ENCODE data around the gene MCEMP1.

The MCEMP1 gene

DNA sequence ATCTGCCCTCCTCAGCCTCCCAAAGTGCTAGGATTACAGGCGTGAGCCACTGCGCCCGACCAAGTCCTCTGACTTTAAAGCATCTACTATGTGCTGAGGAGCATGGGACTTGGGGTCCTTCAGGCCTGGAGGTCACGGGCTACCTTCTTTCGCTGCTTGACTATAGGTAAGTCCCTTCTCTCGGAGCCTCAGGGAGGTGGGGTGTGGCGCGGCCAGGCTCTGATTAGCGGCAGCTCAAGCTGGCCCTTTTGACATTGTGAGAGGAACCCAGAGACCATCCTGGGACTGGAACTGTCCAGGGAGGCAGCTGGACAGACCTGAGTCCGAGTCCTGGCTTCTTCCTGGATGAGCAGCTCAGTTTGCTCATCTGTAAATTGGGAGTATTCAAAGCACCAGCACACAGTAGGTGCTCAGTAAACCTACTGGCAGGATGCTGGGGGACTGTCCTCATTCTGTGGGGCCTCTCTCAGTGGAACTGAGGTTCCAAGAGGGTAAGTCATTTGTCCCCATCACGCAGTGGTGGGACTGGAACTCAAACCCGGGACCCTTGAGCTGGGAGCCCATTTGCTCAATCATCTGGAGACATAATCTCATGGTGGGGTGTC is 24.3 kb downstream of the MCEMP1 start:
- Histone ChIP-seq H3K79me2 (ENCODE audit: control insufficient read depth, low read length) (no peaks in the 10 kb centered on the region), H3K27me3 (ENCODE audit: control insufficient read depth, low read length) (peaks cover 80% of the 10 kb centered on the region), H4K20me1 (ENCODE audit: control insufficient read depth, insufficient read depth, low read depth, low read length) (peaks cover 4% of the 10 kb centered on the region; the same call in 1 of the 2 replicates), H3K4me1 (ENCODE audit: control insufficient read depth, low read length) (peaks cover 38% of the 10 kb centered on the region), H3K4me2 (ENCODE audit: low read length) (no peak overlapping the region), H3K27ac (ENCODE audit: low read depth, low read length) (no peak overlapping the region), H3F3A (ENCODE audit: control insufficient read depth, insufficient read depth) (peaks cover 7% of the 10 kb centered on the region; the same call in 1 of the 2 replicates), H3K4me3 (ENCODE audit: low read length) (no peak overlapping the region), H3K36me3 (ENCODE audit: control insufficient read depth, low read length) (no peaks in the 10 kb centered on the region), H3K9me3 (ENCODE audit: control insufficient read depth, insufficient read depth, low read length) (no peaks in the 10 kb centered on the region), H3K9me2 (replicated peaks; ENCODE audit: control insufficient read depth, low read length) (no peaks in the 10 kb centered on the region)
- TF ChIP-seq, protein P1, sequence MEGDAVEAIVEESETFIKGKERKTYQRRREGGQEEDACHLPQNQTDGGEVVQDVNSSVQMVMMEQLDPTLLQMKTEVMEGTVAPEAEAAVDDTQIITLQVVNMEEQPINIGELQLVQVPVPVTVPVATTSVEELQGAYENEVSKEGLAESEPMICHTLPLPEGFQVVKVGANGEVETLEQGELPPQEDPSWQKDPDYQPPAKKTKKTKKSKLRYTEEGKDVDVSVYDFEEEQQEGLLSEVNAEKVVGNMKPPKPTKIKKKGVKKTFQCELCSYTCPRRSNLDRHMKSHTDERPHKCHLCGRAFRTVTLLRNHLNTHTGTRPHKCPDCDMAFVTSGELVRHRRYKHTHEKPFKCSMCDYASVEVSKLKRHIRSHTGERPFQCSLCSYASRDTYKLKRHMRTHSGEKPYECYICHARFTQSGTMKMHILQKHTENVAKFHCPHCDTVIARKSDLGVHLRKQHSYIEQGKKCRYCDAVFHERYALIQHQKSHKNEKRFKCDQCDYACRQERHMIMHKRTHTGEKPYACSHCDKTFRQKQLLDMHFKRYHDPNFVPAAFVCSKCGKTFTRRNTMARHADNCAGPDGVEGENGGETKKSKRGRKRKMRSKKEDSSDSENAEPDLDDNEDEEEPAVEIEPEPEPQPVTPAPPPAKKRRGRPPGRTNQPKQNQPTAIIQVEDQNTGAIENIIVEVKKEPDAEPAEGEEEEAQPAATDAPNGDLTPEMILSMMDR (IDR thresholded peaks at IDR 0.05; ENCODE audit: low read depth, low read length, poor library complexity, severe bottlenecking): no peak
- no peak for TF ChIP-seq EZH2phosphoT487 (IDR thresholded peaks at IDR 0.05; ENCODE audit: borderline replicate concordance, low read length)

DNA sequence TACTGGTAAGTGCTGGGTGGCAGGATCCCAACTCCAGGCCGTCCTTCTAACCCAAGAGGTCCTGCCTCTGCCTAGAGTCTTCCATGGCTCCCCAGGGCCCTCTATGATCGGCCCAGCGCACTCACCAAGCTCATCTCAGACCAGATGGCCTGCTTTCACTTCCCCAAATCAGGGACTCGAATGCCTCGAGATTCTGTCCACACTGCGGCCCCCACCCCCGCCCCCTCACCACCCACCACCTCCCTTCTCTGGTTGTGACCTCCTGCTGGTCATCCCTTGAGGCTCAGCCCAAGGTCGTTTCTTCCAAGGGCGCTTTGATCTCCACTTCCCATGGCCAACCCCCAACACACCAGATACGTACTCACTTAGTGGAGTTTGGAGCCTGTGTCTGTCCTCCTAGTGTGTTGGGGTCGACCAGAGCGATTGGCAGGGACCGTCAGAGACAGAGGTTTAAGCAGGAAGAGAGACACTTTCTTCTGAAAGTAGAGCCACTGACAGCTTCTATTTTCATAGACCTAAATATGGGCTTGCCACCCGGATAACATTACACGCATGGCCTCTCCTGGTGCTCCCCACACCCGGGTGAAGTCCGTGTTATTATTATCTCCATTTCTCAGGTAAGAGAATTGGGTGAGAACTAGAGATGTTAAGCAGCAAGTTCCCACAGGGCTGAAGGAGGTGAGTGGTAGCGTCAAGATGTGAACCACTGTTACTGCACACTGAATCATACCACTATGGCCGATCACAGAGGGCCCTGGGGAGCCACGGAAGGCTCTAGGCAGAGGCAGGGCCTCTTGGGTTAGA is 25.0 kb downstream of the MCEMP1 start, which contains the start of gene FCER2:
Gene FCER2, minus strand, starts transcription at position 478 of the 804 bp plus-strand sequence. CDS start 2,371 bp downstream, outside the sequence.
- Histone ChIP-seq H3K27me3 (ENCODE audit: control insufficient read depth, low read length) (peaks cover 81% of the 10 kb centered on the region), H3F3A (ENCODE audit: control insufficient read depth, insufficient read depth) (peaks cover 7% of the 10 kb centered on the region; the same call in 1 of the 2 replicates), H3K4me2 (ENCODE audit: low read length) (peak within 1 kb of the TSS; percentile 31), H3K4me1 (ENCODE audit: control insufficient read depth, low read length) (peaks cover 40% of the 10 kb centered on the region), H3K27ac (ENCODE audit: low read depth, low read length) (no peak within 1 kb of the TSS), H3K36me3 (ENCODE audit: control insufficient read depth, low read length) (no peaks in the 10 kb centered on the region), H4K20me1 (ENCODE audit: control insufficient read depth, insufficient read depth, low read depth, low read length) (peaks cover 4% of the 10 kb centered on the region; the same call in 1 of the 2 replicates), H3K9me3 (ENCODE audit: control insufficient read depth, insufficient read depth, low read length) (no peaks in the 10 kb centered on the region), H3K9me2 (replicated peaks; ENCODE audit: control insufficient read depth, low read length) (no peaks in the 10 kb centered on the region), H3K4me3 (ENCODE audit: low read length) (no peak within 1 kb of the TSS), H3K79me2 (ENCODE audit: control insufficient read depth, low read length) (no peaks in the 10 kb centered on the region)
- TF ChIP-seq, protein P1 (IDR thresholded peaks at IDR 0.05; ENCODE audit: low read depth, low read length, poor library complexity, severe bottlenecking): no peak
- TF ChIP-seq EZH2phosphoT487 (IDR thresholded peaks at IDR 0.05; ENCODE audit: borderline replicate concordance, low read length): no peak

DNA sequence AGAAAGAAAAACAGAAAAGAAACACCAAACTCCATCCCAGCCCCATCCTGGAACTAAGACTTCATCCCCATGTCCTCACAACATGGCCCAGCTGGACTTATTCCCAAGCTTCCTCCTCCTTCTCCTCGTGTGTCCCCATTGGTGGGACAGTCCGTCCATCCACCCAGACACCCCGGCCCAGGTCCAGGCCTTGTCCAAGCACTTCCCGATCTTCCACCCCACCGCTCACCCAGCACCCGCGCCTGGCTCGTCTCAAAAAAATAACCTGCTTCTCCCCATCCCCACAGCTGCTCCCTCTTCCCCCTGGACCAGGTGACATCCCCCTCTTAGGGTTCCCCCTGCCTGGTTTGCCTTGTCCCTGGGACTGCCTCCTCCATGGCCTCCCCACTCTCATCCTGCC is 26.4 kb downstream of the MCEMP1 start:
- TF ChIP-seq, protein P1 (IDR thresholded peaks at IDR 0.05; ENCODE audit: low read depth, low read length, poor library complexity, severe bottlenecking): no peak
- TF ChIP-seq EZH2phosphoT487 (IDR thresholded peaks at IDR 0.05; ENCODE audit: borderline replicate concordance, low read length): no peak
- Histone ChIP-seq H3K4me3 (ENCODE audit: low read length) (no peak overlapping the region), H3K27me3 (ENCODE audit: control insufficient read depth, low read length) (peaks cover 77% of the 10 kb centered on the region), H3K36me3 (ENCODE audit: control insufficient read depth, low read length) (no peaks in the 10 kb centered on the region), H4K20me1 (ENCODE audit: control insufficient read depth, insufficient read depth, low read depth, low read length) (peaks cover 4% of the 10 kb centered on the region; the same call in 1 of the 2 replicates), H3F3A (ENCODE audit: control insufficient read depth, insufficient read depth) (peaks cover 7% of the 10 kb centered on the region; the same call in 1 of the 2 replicates), H3K79me2 (ENCODE audit: control insufficient read depth, low read length) (no peaks in the 10 kb centered on the region), H3K4me1 (ENCODE audit: control insufficient read depth, low read length) (peaks cover 40% of the 10 kb centered on the region), H3K27ac (ENCODE audit: low read depth, low read length) (no peak overlapping the region), H3K9me2 (replicated peaks; ENCODE audit: control insufficient read depth, low read length) (no peaks in the 10 kb centered on the region), H3K9me3 (ENCODE audit: control insufficient read depth, insufficient read depth, low read length) (no peaks in the 10 kb centered on the region), H3K4me2 (ENCODE audit: low read length) (no peak overlapping the region)

Measured in DOHH2 (cell line).